Keratinocyte (primary cell): ENCODE data around the gene PPHLN1. TPM values are rescaled to one million over a fixed set of nuclear protein-coding genes. Genes with fewer than 3 reads are reported as not detected.

ENCODE experiments used
- DNase-seq: peaks from one replicate; pipeline ENCODE4 v3.0.0-alpha.2; 2011; ENCODE audit warnings: low read depth, missing footprints, low spot score
- FAIRE-seq: peaks from 2 replicates; lab custom pipeline; 2011; peaks lifted over from hg19 to GRCh38; lab: Jason Lieb, UNC
- H2AFZ ChIP-seq: 2 replicates; pipeline ENCODE4 v1.6.0; 2012; ENCODE audit warnings: low read length, control low read depth, inconsistent platforms; ENCODE audit not compliant: control insufficient read depth
- H3K27ac ChIP-seq: 2 replicates; pipeline ENCODE4 v1.5.1; 2011; ENCODE audit warnings: low read length; ENCODE audit not compliant: control insufficient read depth, insufficient read depth
- H3K27me3 ChIP-seq: 3 replicates; pipeline ENCODE4 v1.6.0; 2011; ENCODE audit warnings: low read length; ENCODE audit not compliant: control insufficient read depth, insufficient read depth; ENCODE audit errors: extremely low read depth
- H3K36me3 ChIP-seq, 2 experiments: 2 replicates in 1 of 2; 3 replicates in 1 of 2; pipeline ENCODE4 v1.5.1; 2011; ENCODE audit warnings: low read length in 2 of 2, mild to moderate bottlenecking in 1 of 2; ENCODE audit not compliant: control insufficient read depth in 2 of 2, insufficient read depth in 2 of 2; ENCODE audit errors: extremely low read depth in 1 of 2
- H3K4me1 ChIP-seq: 3 replicates; pipeline ENCODE4 v1.5.1; 2011; ENCODE audit warnings: low read length; ENCODE audit not compliant: control insufficient read depth, insufficient read depth; ENCODE audit errors: extremely low read depth
- H3K4me2 ChIP-seq: 3 replicates; pipeline ENCODE4 v1.6.0; 2011; ENCODE audit warnings: low read depth, low read length; ENCODE audit not compliant: control insufficient read depth, insufficient read depth; ENCODE audit errors: extremely low read depth
- H3K4me3 ChIP-seq, 3 experiments: fragments of 200-600 bp in 1 of 3; sonication (generic) in 1 of 3; 2 replicates in 2 of 3; 3 replicates in 1 of 3; pipeline ENCODE4 v1.5.1; 2011 to 2016; ENCODE audit warnings: low read length in 3 of 3, mild to moderate bottlenecking in 3 of 3, control low read depth in 2 of 3, inconsistent platforms in 1 of 3, low read depth in 1 of 3, mixed read lengths in 1 of 3, mixed run types in 1 of 3, moderate library complexity in 1 of 3; ENCODE audit not compliant: control insufficient read depth in 2 of 3, insufficient read depth in 2 of 3; ENCODE audit errors: extremely low read depth in 1 of 3
- H3K79me2 ChIP-seq: 2 replicates; pipeline ENCODE4 v1.6.0; 2012; ENCODE audit warnings: low read length; ENCODE audit not compliant: control insufficient read depth, insufficient read depth
- H3K9ac ChIP-seq: 3 replicates; pipeline ENCODE4 v1.6.0; 2011; ENCODE audit warnings: low read length; ENCODE audit not compliant: control insufficient read depth, insufficient read depth; ENCODE audit errors: extremely low read depth
- H3K9me1 ChIP-seq: 3 replicates; pipeline ENCODE4 v1.6.0; 2011; ENCODE audit warnings: low read length; ENCODE audit not compliant: control insufficient read depth, insufficient read depth; ENCODE audit errors: extremely low read depth
- H3K9me3 ChIP-seq: 2 replicates; pipeline ENCODE4 v1.5.1; 2012; ENCODE audit warnings: low read depth, low read length; ENCODE audit not compliant: control insufficient read depth
- H4K20me1 ChIP-seq: 3 replicates; pipeline ENCODE4 v1.6.0; 2011; ENCODE audit warnings: low read length; ENCODE audit not compliant: control insufficient read depth, insufficient read depth; ENCODE audit errors: extremely low read depth
- EZH2 ChIP-seq: IDR thresholded peaks from one replicate; pipeline ENCODE4 v1.6.1; 2012; ENCODE audit warnings: inconsistent platforms, mild to moderate bottlenecking, low read length, moderate library complexity
- dilution Hi-C: fragments of 300-500 bp; cut with MboI; formaldehyde crosslinking; loops from one replicate; pipeline ENCODE4 v1.7.0; 2020; ENCODE audit warnings: low sequenced_read_pairs; ENCODE audit not compliant: extremely low pct_ligation_motif_present
- polyA plus RNA-seq, 5 experiments: library from polyadenylated mRNA; depleted of rRNA in 3 of 5; stranded (reverse) in 3 of 5; stranded (forward) in 1 of 5; unstranded in 1 of 5; fragments of >200 nt; gene quantifications; 1 replicate in 1 of 5; 2 replicates in 3 of 5; 3 replicates in 1 of 5; pipeline versions ENCODE4 v1.2.1 to v1.2.3, GENCODE V29; 2011 to 2012; ENCODE audit warnings: missing spikeins in 2 of 5, low read depth in 1 of 5, low replicate concordance in 1 of 5
- TF ChIP-seq, protein P1 (sequence below), 3 experiments: IDR thresholded peaks in 1 of 3; conservative IDR thresholded peaks in 1 of 3; optimal IDR thresholded peaks in 1 of 3; 2 replicates in 2 of 3; 3 replicates in 1 of 3; pipeline versions ENCODE3 to v1.5.1; 2011; ENCODE audit warnings: low read length in 3 of 3, mild to moderate bottlenecking in 3 of 3, moderate library complexity in 2 of 3, control low read depth in 1 of 3, inconsistent platforms in 1 of 3; ENCODE audit not compliant: insufficient read depth in 2 of 3; ENCODE audit errors: extremely low read depth in 1 of 3

PPHLN1 gene
- polyA plus RNA-seq, 1 donor (not counting 4 experiments of a cell fraction or from before 2014, with no cell fraction given), result 95.5 TPM

DNA sequence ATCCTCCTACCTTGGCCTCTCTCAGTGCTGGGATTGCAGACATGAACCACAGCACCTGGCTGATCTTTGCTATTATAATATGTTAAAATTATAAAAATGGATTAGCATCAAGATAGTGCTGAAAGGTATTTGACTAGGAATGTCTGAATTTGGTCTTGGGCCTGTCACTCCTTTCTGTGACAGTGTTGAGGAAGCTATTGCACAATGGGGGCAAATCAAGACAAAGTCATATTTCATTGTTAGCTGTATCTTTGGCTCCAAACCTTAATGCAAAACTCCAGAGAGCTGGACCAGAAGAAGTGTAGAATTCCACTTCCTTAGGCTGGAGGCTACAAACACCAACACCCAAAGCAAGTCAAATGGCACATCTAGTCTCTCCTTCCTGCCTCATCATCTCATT is 42.2 kb upstream of the PPHLN1 start:
- no peaks in the 10 kb centered on the region for H3K36me3 ChIP-seq
- H3K27ac ChIP-seq, result no peak overlapping the region
- DNase-seq (no peak), FAIRE-seq (no peak)
- no peak overlapping the region for H3K9ac ChIP-seq
- no peaks in the 10 kb centered on the region for H3K27me3 ChIP-seq
- no peaks in the 10 kb centered on the region for H3K9me1 ChIP-seq
- H3K4me3 ChIP-seq, result no peak overlapping the region
- H3K4me2 ChIP-seq, result no peak overlapping the region
- no peak overlapping the region for H2AFZ ChIP-seq
- no peaks in the 10 kb centered on the region for H3K9me3 ChIP-seq
- no peaks in the 10 kb centered on the region for H3K4me1 ChIP-seq
- TF ChIP-seq EZH2, result no peak
- TF ChIP-seq, protein P1, sequence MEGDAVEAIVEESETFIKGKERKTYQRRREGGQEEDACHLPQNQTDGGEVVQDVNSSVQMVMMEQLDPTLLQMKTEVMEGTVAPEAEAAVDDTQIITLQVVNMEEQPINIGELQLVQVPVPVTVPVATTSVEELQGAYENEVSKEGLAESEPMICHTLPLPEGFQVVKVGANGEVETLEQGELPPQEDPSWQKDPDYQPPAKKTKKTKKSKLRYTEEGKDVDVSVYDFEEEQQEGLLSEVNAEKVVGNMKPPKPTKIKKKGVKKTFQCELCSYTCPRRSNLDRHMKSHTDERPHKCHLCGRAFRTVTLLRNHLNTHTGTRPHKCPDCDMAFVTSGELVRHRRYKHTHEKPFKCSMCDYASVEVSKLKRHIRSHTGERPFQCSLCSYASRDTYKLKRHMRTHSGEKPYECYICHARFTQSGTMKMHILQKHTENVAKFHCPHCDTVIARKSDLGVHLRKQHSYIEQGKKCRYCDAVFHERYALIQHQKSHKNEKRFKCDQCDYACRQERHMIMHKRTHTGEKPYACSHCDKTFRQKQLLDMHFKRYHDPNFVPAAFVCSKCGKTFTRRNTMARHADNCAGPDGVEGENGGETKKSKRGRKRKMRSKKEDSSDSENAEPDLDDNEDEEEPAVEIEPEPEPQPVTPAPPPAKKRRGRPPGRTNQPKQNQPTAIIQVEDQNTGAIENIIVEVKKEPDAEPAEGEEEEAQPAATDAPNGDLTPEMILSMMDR (optimal IDR thresholded peaks at IDR 0.05 in 1 of 3, IDR thresholded peaks at IDR 0.05 in 1 of 3, conservative IDR thresholded peaks at IDR 0.05 in 1 of 3; ENCODE audit: extremely low read depth in 1 of 3, insufficient read depth in 2 of 3, low read length in 3 of 3), result no peak
- dilution Hi-C loops, result no loop called here
- H4K20me1 ChIP-seq, result no peaks in the 10 kb centered on the region
- no peaks in the 10 kb centered on the region for H3K79me2 ChIP-seq

DNA sequence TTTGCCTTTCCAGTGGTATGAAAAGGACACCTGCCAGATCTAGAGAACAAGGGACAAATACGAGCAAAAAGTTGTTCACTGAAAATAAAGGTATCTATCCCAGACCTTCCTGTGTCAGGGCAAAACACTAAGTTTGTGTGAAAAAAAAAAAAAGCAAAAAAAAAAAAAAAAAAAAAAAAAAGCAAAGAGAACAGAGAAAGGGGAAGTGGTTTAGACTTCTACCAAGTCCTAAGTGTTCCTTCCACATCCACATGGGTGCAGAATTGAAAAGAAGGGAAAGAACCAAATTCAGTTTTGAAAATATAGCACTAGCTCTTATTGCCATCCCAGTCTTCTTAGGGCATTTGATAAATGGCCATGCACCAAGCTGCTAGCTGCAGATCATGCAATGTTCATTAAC is 41.8 kb upstream of the PPHLN1 start:
- H3K27ac ChIP-seq, result no peak overlapping the region
- no peak for DNase-seq
- H3K4me3 ChIP-seq, result no peak overlapping the region
- no peaks in the 10 kb centered on the region for H4K20me1 ChIP-seq
- H3K9me3 ChIP-seq, result no peaks in the 10 kb centered on the region
- H3K4me2 ChIP-seq, result no peak overlapping the region
- H2AFZ ChIP-seq, result no peak overlapping the region
- H3K9ac ChIP-seq, result no peak overlapping the region
- no peaks in the 10 kb centered on the region for H3K27me3 ChIP-seq
- dilution Hi-C loops, result no loop called here
- TF ChIP-seq, protein P1 (optimal IDR thresholded peaks at IDR 0.05 in 1 of 3, IDR thresholded peaks at IDR 0.05 in 1 of 3, conservative IDR thresholded peaks at IDR 0.05 in 1 of 3; ENCODE audit: extremely low read depth in 1 of 3, insufficient read depth in 2 of 3, low read length in 3 of 3), result no peak
- no peak for TF ChIP-seq EZH2
- H3K36me3 ChIP-seq, result no peaks in the 10 kb centered on the region
- FAIRE-seq, result no peak
- H3K79me2 ChIP-seq, result no peaks in the 10 kb centered on the region
- no peaks in the 10 kb centered on the region for H3K9me1 ChIP-seq
- no peaks in the 10 kb centered on the region for H3K4me1 ChIP-seq
